ENCODE results near the gene PADI4.

PADI4 gene

GRCh38 chr1:17274186-17275170 lies 33.5 kb upstream of the PADI4 start:
- peak; percentile 94 for ATAC-seq
- TF ChIP-seq GLIS3 (CRISPR knock-in tag; IDR thresholded peaks at IDR 0.05) (no peak), OSR1 (CRISPR knock-in tag; IDR thresholded peaks at IDR 0.05) (no peak), POU6F1 (CRISPR knock-in tag; IDR thresholded peaks at IDR 0.05; ENCODE audit: borderline replicate concordance, low read depth) (no peak), ISL1 (CRISPR knock-in tag; IDR thresholded peaks at IDR 0.05) (no peak), ZNF8 (CRISPR knock-in tag; IDR thresholded peaks at IDR 0.05) (no peak), TOX (CRISPR knock-in tag; IDR thresholded peaks at IDR 0.05; ENCODE audit: borderline replicate concordance) (no peak), BACH2 (CRISPR knock-in tag; IDR thresholded peaks at IDR 0.05; ENCODE audit: borderline replicate concordance) (no peak), ZC3H10 (CRISPR knock-in tag; IDR thresholded peaks at IDR 0.05) (no peak), ZFP3 (CRISPR knock-in tag; IDR thresholded peaks at IDR 0.05) (no peak)
- TF ChIP-seq, protein P1, sequence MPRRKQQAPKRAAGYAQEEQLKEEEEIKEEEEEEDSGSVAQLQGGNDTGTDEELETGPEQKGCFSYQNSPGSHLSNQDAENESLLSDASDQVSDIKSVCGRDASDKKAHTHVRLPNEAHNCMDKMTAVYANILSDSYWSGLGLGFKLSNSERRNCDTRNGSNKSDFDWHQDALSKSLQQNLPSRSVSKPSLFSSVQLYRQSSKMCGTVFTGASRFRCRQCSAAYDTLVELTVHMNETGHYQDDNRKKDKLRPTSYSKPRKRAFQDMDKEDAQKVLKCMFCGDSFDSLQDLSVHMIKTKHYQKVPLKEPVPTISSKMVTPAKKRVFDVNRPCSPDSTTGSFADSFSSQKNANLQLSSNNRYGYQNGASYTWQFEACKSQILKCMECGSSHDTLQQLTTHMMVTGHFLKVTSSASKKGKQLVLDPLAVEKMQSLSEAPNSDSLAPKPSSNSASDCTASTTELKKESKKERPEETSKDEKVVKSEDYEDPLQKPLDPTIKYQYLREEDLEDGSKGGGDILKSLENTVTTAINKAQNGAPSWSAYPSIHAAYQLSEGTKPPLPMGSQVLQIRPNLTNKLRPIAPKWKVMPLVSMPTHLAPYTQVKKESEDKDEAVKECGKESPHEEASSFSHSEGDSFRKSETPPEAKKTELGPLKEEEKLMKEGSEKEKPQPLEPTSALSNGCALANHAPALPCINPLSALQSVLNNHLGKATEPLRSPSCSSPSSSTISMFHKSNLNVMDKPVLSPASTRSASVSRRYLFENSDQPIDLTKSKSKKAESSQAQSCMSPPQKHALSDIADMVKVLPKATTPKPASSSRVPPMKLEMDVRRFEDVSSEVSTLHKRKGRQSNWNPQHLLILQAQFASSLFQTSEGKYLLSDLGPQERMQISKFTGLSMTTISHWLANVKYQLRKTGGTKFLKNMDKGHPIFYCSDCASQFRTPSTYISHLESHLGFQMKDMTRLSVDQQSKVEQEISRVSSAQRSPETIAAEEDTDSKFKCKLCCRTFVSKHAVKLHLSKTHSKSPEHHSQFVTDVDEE (CRISPR knock-in tag; IDR thresholded peaks at IDR 0.05), result no peak
- TF ChIP-seq, protein P2, sequence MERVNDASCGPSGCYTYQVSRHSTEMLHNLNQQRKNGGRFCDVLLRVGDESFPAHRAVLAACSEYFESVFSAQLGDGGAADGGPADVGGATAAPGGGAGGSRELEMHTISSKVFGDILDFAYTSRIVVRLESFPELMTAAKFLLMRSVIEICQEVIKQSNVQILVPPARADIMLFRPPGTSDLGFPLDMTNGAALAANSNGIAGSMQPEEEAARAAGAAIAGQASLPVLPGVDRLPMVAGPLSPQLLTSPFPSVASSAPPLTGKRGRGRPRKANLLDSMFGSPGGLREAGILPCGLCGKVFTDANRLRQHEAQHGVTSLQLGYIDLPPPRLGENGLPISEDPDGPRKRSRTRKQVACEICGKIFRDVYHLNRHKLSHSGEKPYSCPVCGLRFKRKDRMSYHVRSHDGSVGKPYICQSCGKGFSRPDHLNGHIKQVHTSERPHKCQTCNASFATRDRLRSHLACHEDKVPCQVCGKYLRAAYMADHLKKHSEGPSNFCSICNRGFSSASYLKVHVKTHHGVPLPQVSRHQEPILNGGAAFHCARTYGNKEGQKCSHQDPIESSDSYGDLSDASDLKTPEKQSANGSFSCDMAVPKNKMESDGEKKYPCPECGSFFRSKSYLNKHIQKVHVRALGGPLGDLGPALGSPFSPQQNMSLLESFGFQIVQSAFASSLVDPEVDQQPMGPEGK (CRISPR knock-in tag; IDR thresholded peaks at IDR 0.05; ENCODE audit: borderline replicate concordance), result no peak
- TF ChIP-seq, protein P3, sequence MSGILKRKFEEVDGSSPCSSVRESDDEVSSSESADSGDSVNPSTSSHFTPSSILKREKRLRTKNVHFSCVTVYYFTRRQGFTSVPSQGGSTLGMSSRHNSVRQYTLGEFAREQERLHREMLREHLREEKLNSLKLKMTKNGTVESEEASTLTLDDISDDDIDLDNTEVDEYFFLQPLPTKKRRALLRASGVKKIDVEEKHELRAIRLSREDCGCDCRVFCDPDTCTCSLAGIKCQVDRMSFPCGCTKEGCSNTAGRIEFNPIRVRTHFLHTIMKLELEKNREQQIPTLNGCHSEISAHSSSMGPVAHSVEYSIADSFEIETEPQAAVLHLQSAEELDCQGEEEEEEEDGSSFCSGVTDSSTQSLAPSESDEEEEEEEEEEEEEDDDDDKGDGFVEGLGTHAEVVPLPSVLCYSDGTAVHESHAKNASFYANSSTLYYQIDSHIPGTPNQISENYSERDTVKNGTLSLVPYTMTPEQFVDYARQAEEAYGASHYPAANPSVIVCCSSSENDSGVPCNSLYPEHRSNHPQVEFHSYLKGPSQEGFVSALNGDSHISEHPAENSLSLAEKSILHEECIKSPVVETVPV (CRISPR knock-in tag; IDR thresholded peaks at IDR 0.05), result no peak

- TF ChIP-seq ESRRG (CRISPR knock-in tag; IDR thresholded peaks at IDR 0.05) (no peak), PPARA (CRISPR knock-in tag; IDR thresholded peaks at IDR 0.05; ENCODE audit: borderline replicate concordance) (no peak), ZC3H10 (CRISPR knock-in tag; IDR thresholded peaks at IDR 0.05) (no peak), POU6F1 (CRISPR knock-in tag; IDR thresholded peaks at IDR 0.05; ENCODE audit: borderline replicate concordance, low read depth) (no peak), ZNF8 (CRISPR knock-in tag; IDR thresholded peaks at IDR 0.05) (no peak), ZNF565 (CRISPR knock-in tag; conservative IDR thresholded peaks at IDR 0.05; ENCODE audit: low read depth) (no peak)
- ATAC-seq, result peak; percentile 63
Observed at GRCh38 chr1:17276568-17276967, 31.4 kb upstream of the PADI4 start.

GRCh38 chr1:17277511-17278159 lies 30.4 kb upstream of the PADI4 start:
- no peak for TF ChIP-seq BACH2 (CRISPR knock-in tag; IDR thresholded peaks at IDR 0.05; ENCODE audit: borderline replicate concordance)
- no peak for TF ChIP-seq ZNF70 (CRISPR knock-in tag; IDR thresholded peaks at IDR 0.05)
- TF ChIP-seq OSR1 (CRISPR knock-in tag; IDR thresholded peaks at IDR 0.05), result no peak
- TF ChIP-seq ARNTL (CRISPR knock-in tag; IDR thresholded peaks at IDR 0.05; ENCODE audit: borderline replicate concordance, low read depth), result no peak
- no peak for TF ChIP-seq TCF4 (CRISPR knock-in tag; IDR thresholded peaks at IDR 0.05; ENCODE audit: borderline replicate concordance)
- TF ChIP-seq RARB (CRISPR knock-in tag; IDR thresholded peaks at IDR 0.05), result no peak
- no peak for ATAC-seq

All from SK-N-SH treated with all-trans-retinoic acid at 6 μM for 48 hours (cell line).